ENCODE data around the gene KCTD14. TPM values are rescaled to one million over a fixed set of nuclear protein-coding genes. Genes with fewer than 3 reads are reported as not detected.
A peak's percentile ranks its signal among the peaks of the same experiment; 100 is the strongest.

The KCTD14 gene
- total RNA-seq, 4 donors from 2014 or later: 11.6 to 23.7 (median 14.4) TPM

GRCh38 chr11:78025378-78025777, 2.3 kb upstream of the KCTD14 start:
- no peaks in the 10 kb centered on the region for H3K36me3 ChIP-seq
- no peak overlapping the region for H3K4me3 ChIP-seq (replicated peaks in 1 of 3)
- intact Hi-C loops (cut with DNase I): no loop called here
- no peak for TF ChIP-seq POLR2A (IDR thresholded peaks at IDR 0.05)
- TF ChIP-seq, protein P1, sequence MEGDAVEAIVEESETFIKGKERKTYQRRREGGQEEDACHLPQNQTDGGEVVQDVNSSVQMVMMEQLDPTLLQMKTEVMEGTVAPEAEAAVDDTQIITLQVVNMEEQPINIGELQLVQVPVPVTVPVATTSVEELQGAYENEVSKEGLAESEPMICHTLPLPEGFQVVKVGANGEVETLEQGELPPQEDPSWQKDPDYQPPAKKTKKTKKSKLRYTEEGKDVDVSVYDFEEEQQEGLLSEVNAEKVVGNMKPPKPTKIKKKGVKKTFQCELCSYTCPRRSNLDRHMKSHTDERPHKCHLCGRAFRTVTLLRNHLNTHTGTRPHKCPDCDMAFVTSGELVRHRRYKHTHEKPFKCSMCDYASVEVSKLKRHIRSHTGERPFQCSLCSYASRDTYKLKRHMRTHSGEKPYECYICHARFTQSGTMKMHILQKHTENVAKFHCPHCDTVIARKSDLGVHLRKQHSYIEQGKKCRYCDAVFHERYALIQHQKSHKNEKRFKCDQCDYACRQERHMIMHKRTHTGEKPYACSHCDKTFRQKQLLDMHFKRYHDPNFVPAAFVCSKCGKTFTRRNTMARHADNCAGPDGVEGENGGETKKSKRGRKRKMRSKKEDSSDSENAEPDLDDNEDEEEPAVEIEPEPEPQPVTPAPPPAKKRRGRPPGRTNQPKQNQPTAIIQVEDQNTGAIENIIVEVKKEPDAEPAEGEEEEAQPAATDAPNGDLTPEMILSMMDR (IDR thresholded peaks at IDR 0.05): no peak
- no peaks in the 10 kb centered on the region for H3K9me3 ChIP-seq
- no peaks in the 10 kb centered on the region for H3K27me3 ChIP-seq
- DNase-seq: no peak
- no peak overlapping the region for H3K27ac ChIP-seq
- peaks cover 9 to 24% of the 10 kb centered on the region in 2 donors for H3K4me1 ChIP-seq

- no peaks in the 10 kb centered on the region for H3K36me3 ChIP-seq
- peak overlapping the region; percentile 68 to 86 (median 86) for H3K27ac ChIP-seq
- peaks cover 9 to 26% of the 10 kb centered on the region in 2 donors for H3K4me1 ChIP-seq
- DNase-seq: no peak
- H3K9me3 ChIP-seq: no peaks in the 10 kb centered on the region
- H3K4me3 ChIP-seq (replicated peaks in 1 of 3): peak overlapping the region in 1 of 3 donors; percentile 43
- no peak for TF ChIP-seq POLR2A (IDR thresholded peaks at IDR 0.05)
- TF ChIP-seq, protein P1 (IDR thresholded peaks at IDR 0.05): peak in 1 of 6 experiments; percentile 22
- intact Hi-C loops (cut with DNase I): no loop called here
- 62 to 65% methylated on average over 7 of the region's 7 CpGs for WGBS, 2 donors
- no peaks in the 10 kb centered on the region for H3K27me3 ChIP-seq
Observed at GRCh38 chr11:78023426-78023825, 350 bp upstream of the KCTD14 start.

GRCh38 chr11:78021611-78022010, 1.5 kb downstream of the KCTD14 start:
- TF ChIP-seq, protein P1 (IDR thresholded peaks at IDR 0.05): no peak
- TF ChIP-seq POLR2A (IDR thresholded peaks at IDR 0.05): no peak
- peaks cover 9 to 26% of the 10 kb centered on the region in 2 donors for H3K4me1 ChIP-seq
- peak overlapping the region; percentile 68 to 86 (median 86) for H3K27ac ChIP-seq
- DNase-seq: peak; percentile 39 to 46
- H3K9me3 ChIP-seq: no peaks in the 10 kb centered on the region
- intact Hi-C loops (cut with DNase I): no loop called here
- no peaks in the 10 kb centered on the region for H3K27me3 ChIP-seq
- no peaks in the 10 kb centered on the region for H3K36me3 ChIP-seq
- H3K4me3 ChIP-seq (replicated peaks in 1 of 3): no peak overlapping the region
- WGBS, 2 donors: 50 to 54% methylated on average over 6 of the region's 6 CpGs

DNA sequence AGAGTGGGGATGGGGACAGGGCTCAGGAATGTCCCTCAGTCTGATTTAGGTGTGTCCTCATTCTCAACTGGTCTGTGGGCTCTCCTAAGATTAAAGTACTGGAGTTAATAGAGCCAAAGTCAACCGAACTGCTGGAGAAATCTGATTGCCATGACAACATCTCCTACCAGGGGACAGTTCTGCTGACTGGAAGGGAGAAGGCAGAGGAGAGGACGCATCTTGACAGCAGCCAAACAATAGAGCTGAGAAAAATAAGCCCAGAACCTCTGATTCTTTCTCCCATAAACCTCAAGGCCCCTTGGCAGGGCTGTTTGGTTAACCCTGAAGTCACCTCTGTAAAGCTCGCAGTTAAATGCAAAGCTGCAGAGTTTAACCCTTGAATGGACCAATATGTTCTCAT, 2.8 kb downstream of the KCTD14 start:
- peak overlapping the region in 1 of 3 donors; percentile 28 for H3K27ac ChIP-seq
- H3K4me3 ChIP-seq (replicated peaks in 1 of 3): no peak overlapping the region
- no peaks in the 10 kb centered on the region for H3K9me3 ChIP-seq
- no peak for DNase-seq
- H3K4me1 ChIP-seq: peaks cover 9 to 26% of the 10 kb centered on the region in 2 donors
- TF ChIP-seq, protein P1 (IDR thresholded peaks at IDR 0.05): no peak
- TF ChIP-seq POLR2A (IDR thresholded peaks at IDR 0.05): no peak
- H3K36me3 ChIP-seq: peaks cover 0 to 2% of the 10 kb centered on the region in 2 donors
- no peaks in the 10 kb centered on the region for H3K27me3 ChIP-seq
- intact Hi-C loops (cut with DNase I): no loop called here
- WGBS, 2 donors: 12 to 28% methylated on average over 3 of the region's 3 CpGs

GRCh38 chr11:78019808-78020207, 3.3 kb downstream of the KCTD14 start:
- TF ChIP-seq, protein P1 (IDR thresholded peaks at IDR 0.05): no peak
- no peak for TF ChIP-seq POLR2A (IDR thresholded peaks at IDR 0.05)
- DNase-seq: no peak
- H3K36me3 ChIP-seq: peaks cover 0 to 2% of the 10 kb centered on the region in 2 donors
- intact Hi-C loops (cut with DNase I): no loop called here
- no peak overlapping the region for H3K27ac ChIP-seq
- 54 to 58% methylated on average over 4 of the region's 4 CpGs for WGBS, 2 donors
- no peak overlapping the region for H3K4me3 ChIP-seq (replicated peaks in 1 of 3)
- H3K27me3 ChIP-seq: no peaks in the 10 kb centered on the region
- no peaks in the 10 kb centered on the region for H3K9me3 ChIP-seq
- peaks cover 9 to 26% of the 10 kb centered on the region in 2 donors for H3K4me1 ChIP-seq
